H1 (cell line): ENCODE data around the gene CEP192.

Source experiments
- ATF2 ChIP-seq: IDR thresholded peaks from 2 replicates; pipeline ENCODE4 v1.6.1; 2012; ENCODE audit warnings: low read length, inconsistent platforms
- CEBPB ChIP-seq: IDR thresholded peaks from 2 replicates; pipeline ENCODE4 v1.6.1; 2012; ENCODE audit warnings: low read depth, low read length
- CTCF ChIP-seq, 3 experiments: IDR thresholded peaks; 1 replicate in 2 of 3; 2 replicates in 1 of 3; pipeline versions ENCODE4 v1.5.1 to v1.6.1; 2011; ENCODE audit warnings: low read length in 3 of 3, mild to moderate bottlenecking in 3 of 3, inconsistent platforms in 2 of 3, low read depth in 1 of 3, moderate library complexity in 1 of 3; ENCODE audit not compliant: insufficient read depth in 1 of 3; ENCODE audit errors: control extremely low read depth in 1 of 3
- EZH2 ChIP-seq: fragments of 200-600 bp; sonication (generic); IDR thresholded peaks from 2 replicates; pipeline ENCODE4 v1.7.1; 2012; ENCODE audit warnings: low read depth, mild to moderate bottlenecking, moderate library complexity, low read length, inconsistent platforms; ENCODE audit not compliant: severe bottlenecking
- KDM1A ChIP-seq: fragments of 200-600, 300-600 bp; sonication (generic); IDR thresholded peaks from 2 replicates; pipeline ENCODE4 v1.7.1; 2016; ENCODE audit warnings: mild to moderate bottlenecking, low read length, borderline replicate concordance
- POLR2A ChIP-seq, 2 experiments: IDR thresholded peaks; 1 replicate in 1 of 2; 2 replicates in 1 of 2; pipeline ENCODE4 v1.6.1; 2011; ENCODE audit warnings: low read depth in 2 of 2, low read length in 2 of 2, mild to moderate bottlenecking in 2 of 2; ENCODE audit errors: control extremely low read depth in 1 of 2
- POLR2AphosphoS5 ChIP-seq: IDR thresholded peaks from 2 replicates; pipeline ENCODE4 v1.6.1; 2011; ENCODE audit warnings: low read depth, low read length
- RAD21 ChIP-seq, 2 experiments: IDR thresholded peaks in 1 of 2; conservative IDR thresholded peaks in 1 of 2; 2 replicates each; pipeline ENCODE4 v1.6.1; 2011; ENCODE audit warnings: low read depth in 2 of 2, low read length in 2 of 2, improper control_type of control experiment in 1 of 2, inconsistent platforms in 1 of 2, mild to moderate bottlenecking in 1 of 2, moderate library complexity in 1 of 2
- RFX5 ChIP-seq: IDR thresholded peaks from 2 replicates; pipeline ENCODE4 v1.6.1; 2011; ENCODE audit warnings: low read depth, low read length, improper control_type of control experiment, borderline replicate concordance
- TAF1 ChIP-seq: IDR thresholded peaks from 2 replicates; pipeline ENCODE4 v1.6.1; 2011; ENCODE audit warnings: mild to moderate bottlenecking, low read depth, low read length
- TEAD4 ChIP-seq: IDR thresholded peaks from 2 replicates; pipeline ENCODE4 v1.6.1; 2012; ENCODE audit warnings: low read depth, low read length, inconsistent platforms, mixed read lengths

GRCh38 chr18:13036622-13037320 is 45.6 kb downstream of the CEP192 start:
- no peak for TF ChIP-seq CEBPB
- TF ChIP-seq TEAD4 = no peak
- TF ChIP-seq CTCF (IDR thresholded peaks at IDR 0.05; ENCODE audit: control extremely low read depth in 1 of 3, insufficient read depth in 1 of 3, low read depth in 1 of 3, low read length in 3 of 3) = no peak
- no peak for TF ChIP-seq RFX5
- TF ChIP-seq ATF2 = no peak
- TF ChIP-seq EZH2 = no peak
- TF ChIP-seq POLR2A (IDR thresholded peaks at IDR 0.05; ENCODE audit: control extremely low read depth in 1 of 2, low read depth in 2 of 2, low read length in 2 of 2) = no peak
- no peak for TF ChIP-seq TAF1
- no peak for TF ChIP-seq KDM1A
- TF ChIP-seq RAD21 (IDR thresholded peaks at IDR 0.05 in 1 of 2, conservative IDR thresholded peaks at IDR 0.05 in 1 of 2; ENCODE audit: low read depth in 2 of 2, low read length in 2 of 2) = no peak
- TF ChIP-seq POLR2AphosphoS5 = no peak
